ENCODE measurements around the gene PNPO. TPM values are rescaled to one million over a fixed set of nuclear protein-coding genes. Genes with fewer than 3 reads are reported as not detected.
A peak's percentile ranks its signal among the peaks of the same experiment; 100 is the strongest.

PNPO gene
- total RNA-seq, 1 experiment from 2014 or later, result 12.3 TPM

DNA sequence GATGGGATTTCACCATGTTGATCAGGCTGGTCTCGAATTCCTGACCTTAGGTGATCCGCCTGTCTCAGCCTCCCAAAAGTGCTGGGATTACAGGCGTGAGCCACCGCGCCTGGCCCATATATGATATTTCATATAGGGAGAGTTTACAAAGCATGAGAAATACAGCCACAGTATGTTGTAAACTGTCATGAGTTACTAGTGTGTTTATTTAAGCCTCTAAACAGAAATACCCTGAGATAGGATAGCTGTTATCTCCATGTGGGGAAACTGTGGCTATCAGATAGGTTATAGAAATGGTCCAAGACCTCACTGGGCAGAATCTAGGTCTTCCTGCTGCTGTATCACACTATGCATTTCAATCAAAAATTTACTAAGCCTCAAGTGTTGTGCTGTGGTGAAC, 27.5 kb downstream of the PNPO start:
- no peak for DNase-seq (ENCODE audit: low spot score)
- CTCF ChIA-PET, result interaction anchor here (0.6 kb wide), 1 partner anchor 42 kb away, joined by 5 read pairs; no protein-coding TSS in a partner anchor
- peaks cover 5% of the 10 kb centered on the region for H3K36me3 ChIP-seq (ENCODE audit: insufficient read depth, low read length, poor library complexity, severe bottlenecking)
- H3K4me3 ChIP-seq (ENCODE audit: low read depth, low read length, poor library complexity, severe bottlenecking), result no peak overlapping the region
- TF ChIP-seq, protein P1, sequence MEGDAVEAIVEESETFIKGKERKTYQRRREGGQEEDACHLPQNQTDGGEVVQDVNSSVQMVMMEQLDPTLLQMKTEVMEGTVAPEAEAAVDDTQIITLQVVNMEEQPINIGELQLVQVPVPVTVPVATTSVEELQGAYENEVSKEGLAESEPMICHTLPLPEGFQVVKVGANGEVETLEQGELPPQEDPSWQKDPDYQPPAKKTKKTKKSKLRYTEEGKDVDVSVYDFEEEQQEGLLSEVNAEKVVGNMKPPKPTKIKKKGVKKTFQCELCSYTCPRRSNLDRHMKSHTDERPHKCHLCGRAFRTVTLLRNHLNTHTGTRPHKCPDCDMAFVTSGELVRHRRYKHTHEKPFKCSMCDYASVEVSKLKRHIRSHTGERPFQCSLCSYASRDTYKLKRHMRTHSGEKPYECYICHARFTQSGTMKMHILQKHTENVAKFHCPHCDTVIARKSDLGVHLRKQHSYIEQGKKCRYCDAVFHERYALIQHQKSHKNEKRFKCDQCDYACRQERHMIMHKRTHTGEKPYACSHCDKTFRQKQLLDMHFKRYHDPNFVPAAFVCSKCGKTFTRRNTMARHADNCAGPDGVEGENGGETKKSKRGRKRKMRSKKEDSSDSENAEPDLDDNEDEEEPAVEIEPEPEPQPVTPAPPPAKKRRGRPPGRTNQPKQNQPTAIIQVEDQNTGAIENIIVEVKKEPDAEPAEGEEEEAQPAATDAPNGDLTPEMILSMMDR (conservative IDR thresholded peaks at IDR 0.05; ENCODE audit: low read depth, low read length), result no peak
- no peak for TF ChIP-seq EZH2 (IDR thresholded peaks at IDR 0.05; ENCODE audit: borderline replicate concordance, low read depth, low read length, poor library complexity, severe bottlenecking)
- peaks cover 8% of the 10 kb centered on the region for H3K4me1 ChIP-seq (ENCODE audit: insufficient read depth, low read length, poor library complexity, severe bottlenecking)
- H3K27me3 ChIP-seq (replicated peaks; ENCODE audit: insufficient read depth, low read depth, low read length, poor library complexity), result no peaks in the 10 kb centered on the region
- intact Hi-C loops (cut with micrococcal nuclease; ENCODE audit: unreplicated experiment), result no loop called here
- no peak overlapping the region for H3K27ac ChIP-seq (ENCODE audit: low read depth, low read length, poor library complexity, severe bottlenecking)
- POLR2A ChIA-PET (ENCODE audit: low non-redundant PET), result no interaction called here
- no TSS peak for BruUV-seq (replicated peaks)
- no peaks in the 10 kb centered on the region for H3K9me3 ChIP-seq (ENCODE audit: low read depth, low read length, poor library complexity, severe bottlenecking)

DNA sequence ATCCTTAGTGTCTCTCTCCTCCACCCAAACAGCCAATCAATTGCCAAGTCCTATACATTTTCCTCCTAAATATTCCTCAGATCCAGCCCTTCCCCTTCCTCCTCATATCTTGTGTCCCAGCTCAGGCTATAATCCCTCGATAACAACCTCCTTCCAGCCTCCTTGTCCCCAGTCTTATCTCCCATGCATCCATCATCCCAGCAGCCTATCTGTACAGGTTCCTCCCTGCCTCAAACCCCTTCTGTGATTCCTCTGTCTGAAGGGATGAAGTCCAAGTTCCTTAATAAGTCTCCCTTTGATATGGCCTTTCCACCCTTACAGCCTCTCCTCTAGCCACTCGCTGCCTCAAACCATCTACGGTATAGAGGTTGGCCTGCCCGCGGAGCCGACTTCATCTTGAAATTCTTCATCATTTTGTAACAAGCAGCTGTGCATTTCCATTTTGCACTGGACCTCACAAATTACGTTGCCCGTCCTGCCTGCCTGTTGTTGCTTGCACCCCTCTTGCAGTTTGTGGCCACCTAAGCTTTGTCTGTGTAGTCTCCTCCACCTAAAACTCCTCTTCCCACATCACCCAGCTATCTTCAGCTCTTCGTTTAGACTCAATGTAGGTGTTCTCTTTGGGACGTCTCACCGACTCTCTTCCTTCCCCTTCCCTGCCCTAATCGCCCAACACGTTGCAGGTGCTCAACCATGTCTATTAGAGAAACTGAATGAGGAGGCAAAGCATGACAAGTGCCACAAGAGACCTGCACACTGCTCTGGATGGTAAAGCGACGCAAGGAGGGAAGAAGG, 28.8 kb downstream of the PNPO start:
- POLR2A ChIA-PET (ENCODE audit: low non-redundant PET), result no interaction called here
- H3K36me3 ChIP-seq (ENCODE audit: insufficient read depth, low read length, poor library complexity, severe bottlenecking), result peaks cover 18% of the 10 kb centered on the region
- CTCF ChIA-PET, result interaction anchor here (0.7 to 2.0 kb wide), 9 partner anchors 15 to 909 kb away, joined by 3 to 9 read pairs (median 4); partner anchors contain the start of gene PNPO
- H3K4me3 ChIP-seq (ENCODE audit: low read depth, low read length, poor library complexity, severe bottlenecking), result peak overlapping the region; percentile 27
- peaks cover 8% of the 10 kb centered on the region for H3K4me1 ChIP-seq (ENCODE audit: insufficient read depth, low read length, poor library complexity, severe bottlenecking)
- no peak for DNase-seq (ENCODE audit: low spot score)
- TF ChIP-seq, protein P1 (conservative IDR thresholded peaks at IDR 0.05; ENCODE audit: low read depth, low read length), result no peak
- TF ChIP-seq EZH2 (IDR thresholded peaks at IDR 0.05; ENCODE audit: borderline replicate concordance, low read depth, low read length, poor library complexity, severe bottlenecking), result no peak
- BruUV-seq (replicated peaks), result no TSS peak
- no peak overlapping the region for H3K27ac ChIP-seq (ENCODE audit: low read depth, low read length, poor library complexity, severe bottlenecking)
- H3K9me3 ChIP-seq (ENCODE audit: low read depth, low read length, poor library complexity, severe bottlenecking), result no peaks in the 10 kb centered on the region
- intact Hi-C loops (cut with micrococcal nuclease; ENCODE audit: unreplicated experiment), result loop anchor here (1.0 kb wide), 1 partner anchor 22 kb away; no protein-coding TSS in a partner anchor
- no peaks in the 10 kb centered on the region for H3K27me3 ChIP-seq (replicated peaks; ENCODE audit: insufficient read depth, low read depth, low read length, poor library complexity)

DNA sequence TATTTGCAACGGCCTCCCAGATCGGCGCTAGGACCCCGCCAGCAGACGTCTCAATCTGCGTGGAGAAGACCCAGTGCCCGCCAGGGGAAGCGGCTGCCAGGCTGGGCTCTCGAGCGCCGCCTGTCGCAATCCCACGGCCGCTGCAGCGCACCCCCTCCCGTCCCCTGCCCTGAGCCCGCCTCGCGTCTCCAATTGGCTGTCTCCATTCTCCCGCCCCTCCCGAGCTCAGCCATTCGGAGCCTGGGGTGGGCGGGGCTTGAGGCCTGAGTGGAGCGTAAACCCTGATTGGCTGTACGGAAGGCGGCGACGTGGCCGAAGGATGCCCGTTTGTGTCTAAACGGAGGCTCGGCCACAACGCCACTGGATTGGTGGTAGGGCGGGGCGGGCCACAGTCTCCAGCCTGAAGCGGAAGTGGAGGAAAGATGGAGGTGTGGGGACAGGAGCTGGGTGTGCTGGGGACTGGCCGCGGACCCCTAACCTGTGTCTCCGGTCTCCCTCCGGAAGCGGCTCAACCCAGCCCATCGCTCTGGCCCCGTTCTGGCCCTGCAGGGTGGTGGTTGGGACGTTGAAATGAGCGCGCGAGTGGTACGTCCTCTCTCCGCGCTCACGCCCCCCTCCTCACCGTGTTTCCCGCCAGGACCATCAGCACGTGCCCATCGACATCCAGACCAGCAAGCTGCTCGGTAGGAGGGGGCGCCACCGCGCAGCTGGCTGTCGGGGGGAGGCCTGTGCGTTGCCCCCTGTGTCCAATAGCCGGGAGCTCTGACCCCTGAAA, 29.5 kb downstream of the PNPO start, which contains the start of gene CDK5RAP3:
TSS of gene CDK5RAP3 (plus strand) at position 389 of the 775 bp plus-strand sequence. CDS start at position 423, 34 bp downstream.
- peak; percentile 100 for DNase-seq (ENCODE audit: low spot score)
- H3K27me3 ChIP-seq (replicated peaks; ENCODE audit: insufficient read depth, low read depth, low read length, poor library complexity), result no peaks in the 10 kb centered on the region
- H3K36me3 ChIP-seq (ENCODE audit: insufficient read depth, low read length, poor library complexity, severe bottlenecking), result peaks cover 26% of the 10 kb centered on the region
- no peaks in the 10 kb centered on the region for H3K9me3 ChIP-seq (ENCODE audit: low read depth, low read length, poor library complexity, severe bottlenecking)
- intact Hi-C loops (cut with micrococcal nuclease; ENCODE audit: unreplicated experiment), result loop anchor here (1.0 kb wide), 1 partner anchor 23 kb away; no protein-coding TSS in a partner anchor
- peaks cover 8% of the 10 kb centered on the region for H3K4me1 ChIP-seq (ENCODE audit: insufficient read depth, low read length, poor library complexity, severe bottlenecking)
- POLR2A ChIA-PET (ENCODE audit: low non-redundant PET), result interaction anchor here (0.6 kb wide), 1 partner anchor 294 kb away, joined by 3 read pairs; no protein-coding TSS in a partner anchor
- no peak for TF ChIP-seq EZH2 (IDR thresholded peaks at IDR 0.05; ENCODE audit: borderline replicate concordance, low read depth, low read length, poor library complexity, severe bottlenecking)
- TF ChIP-seq, protein P1 (conservative IDR thresholded peaks at IDR 0.05; ENCODE audit: low read depth, low read length), result peak; percentile 99
- CTCF ChIA-PET, result interaction anchor here (0.6 to 2.0 kb wide), 14 partner anchors 11 to 128 kb away, joined by 3 to 9 read pairs (median 5); partner anchors contain the start of gene PNPO
- BruUV-seq (replicated peaks), result TSS peak; percentile 74
- H3K27ac ChIP-seq (ENCODE audit: low read depth, low read length, poor library complexity, severe bottlenecking), result peak within 1 kb of the TSS; percentile 78
- peak within 1 kb of the TSS; percentile 69 for H3K4me3 ChIP-seq (ENCODE audit: low read depth, low read length, poor library complexity, severe bottlenecking)
